HepG2 (cell line): ENCODE results near the gene MVB12A. TPM values are rescaled to one million over a fixed set of nuclear protein-coding genes. Genes with fewer than 3 reads are reported as not detected.

Experiments
- AGO2 ChIP-seq: fragments of 200-400 bp; formaldehyde crosslinking; optimal IDR thresholded peaks from 2 replicates; pipeline ENCODE3; 2017; ENCODE audit warnings: mild to moderate bottlenecking, low read depth, low read length, moderate library complexity
- FOXA3 ChIP-seq: IDR thresholded peaks from 2 replicates; pipeline ENCODE4 v1.6.1; 2016; ENCODE audit warnings: missing genetic modification reagents, missing compliant biosample characterization
- MAZ ChIP-seq, 2 experiments: sonication (generic) in 1 of 2; formaldehyde crosslinking in 1 of 2; IDR thresholded peaks; 2 replicates each; pipeline versions ENCODE4 v1.5.0 to v1.6.1; 2012 to 2020; ENCODE audit warnings: low read depth in 2 of 2, mild to moderate bottlenecking in 2 of 2, borderline replicate concordance in 1 of 2, improper control_type of control experiment in 1 of 2, low read length in 1 of 2, missing genetic modification reagents in 1 of 2, moderate library complexity in 1 of 2
- PATZ1 ChIP-seq: sonication (generic); formaldehyde crosslinking; IDR thresholded peaks from 2 replicates; pipeline ENCODE4 v1.4.0; 2020; ENCODE audit warnings: missing genetic modification reagents
- RBM39 ChIP-seq: fragments of 200-400 bp; formaldehyde crosslinking; IDR thresholded peaks from one replicate; pipeline ENCODE4 v1.6.1; 2018; ENCODE audit warnings: antibody characterized with exemption, mild to moderate bottlenecking, low read depth, low read length; ENCODE audit not compliant: poor library complexity, severe bottlenecking
- SKIL ChIP-seq: sonication (generic); formaldehyde crosslinking; IDR thresholded peaks from 2 replicates; pipeline ENCODE4 v1.8.0; 2022; ENCODE audit warnings: missing genetic modification reagents, mild to moderate bottlenecking, moderate library complexity, borderline replicate concordance
- SP1 ChIP-seq, 2 experiments: fragments of 450-650 bp in 1 of 2; sonication (generic) in 1 of 2; formaldehyde crosslinking in 1 of 2; IDR thresholded peaks; 2 replicates each; pipeline versions ENCODE4 v1.4.0 to v1.6.1; 2016 to 2020; ENCODE audit warnings: missing genetic modification reagents in 1 of 2
- XRCC5 ChIP-seq: fragments of 200-400 bp; formaldehyde crosslinking; optimal IDR thresholded peaks from 2 replicates; pipeline ENCODE3; 2017; ENCODE audit warnings: mild to moderate bottlenecking, low read length
- ZBTB33 ChIP-seq: sonication (generic); formaldehyde crosslinking; IDR thresholded peaks from 2 replicates; pipeline ENCODE4 v1.4.0; 2020; ENCODE audit warnings: missing genetic modification reagents
- ZNF510 ChIP-seq: sonication (generic); formaldehyde crosslinking; IDR thresholded peaks from 2 replicates; pipeline ENCODE4 v1.4.0; 2020; ENCODE audit warnings: low read depth, mild to moderate bottlenecking, missing genetic modification reagents
- ZNF687 ChIP-seq: sonication (generic); formaldehyde crosslinking; IDR thresholded peaks from 2 replicates; pipeline ENCODE4 v1.5.1; 2020; ENCODE audit warnings: mild to moderate bottlenecking, missing genetic modification reagents, moderate library complexity
- polyA plus RNA-seq, 8 experiments: library from polyadenylated mRNA; depleted of rRNA in 3 of 8; stranded (reverse) in 7 of 8; unstranded in 1 of 8; fragments of >200 nt; fragmentation: Illumina TruSeq in 4 of 8; extraction: Trizol in 4 of 8; gene quantifications; 2 replicates each; pipeline versions ENCODE4 v1.2.1 to v1.2.3, GENCODE V29; 2011 to 2016; ENCODE audit warnings: low read depth in 4 of 8, missing spikeins in 1 of 8, mixed read lengths in 1 of 8; ENCODE audit not compliant: insufficient read depth in 1 of 8
- total RNA-seq, 5 experiments: library from RNA; depleted of rRNA; stranded (reverse); fragments of >200 nt; fragmentation: Illumina TruSeq; extraction: Trizol; gene quantifications; 2 replicates each; pipeline ENCODE4 v1.2.3, GENCODE V29; 2016; ENCODE audit warnings: low read depth in 1 of 5

The MVB12A gene
- total and polyA plus RNA-seq, 2 of the 13 experiments (the other 11 are each of a cell fraction or from before 2014, with no cell fraction given), result 35.7 to 36.1 TPM

GRCh38 chr19:17424743-17425365 is 5.0 kb downstream of the MVB12A start (continued):
- TF ChIP-seq SKIL (CRISPR knock-in tag) (no peak), ZNF687 (CRISPR knock-in tag) (peak; percentile 35), ZNF510 (no peak), ZBTB33 (peak; percentile 62; the same call in 1 of the 2 replicates), AGO2 (peak; percentile 28), PATZ1 (CRISPR knock-in tag) (peak; percentile 58; the same call in 1 of the 2 replicates), FOXA3 (CRISPR knock-in tag) (no peak), MAZ (IDR thresholded peaks at IDR 0.05; ENCODE audit: borderline replicate concordance, low read depth, low read length) (0 out of 2 replicates have a peak, but pooled peaks have one; percentile 32), MAZ (CRISPR knock-in tag; IDR thresholded peaks at IDR 0.05; ENCODE audit: low read depth) (no peak), RBM39 (peak; percentile 32), XRCC5 (peak; percentile 76), SP1 (IDR thresholded peaks at IDR 0.05) (no peak), SP1 (CRISPR knock-in tag; IDR thresholded peaks at IDR 0.05) (peak; percentile 26; the same call in 1 of the 2 replicates)
